ENCODE results near the gene MSLN. TPM values are rescaled to one million over a fixed set of nuclear protein-coding genes. Genes with fewer than 3 reads are reported as not detected.

MSLN gene
- total RNA-seq, 2 donors from 2014 or later, result 2.1 TPM; not detected in 1

GRCh38 chr16:769184-769784 is 8.8 kb downstream of the MSLN start:
- TF ChIP-seq, protein P1, sequence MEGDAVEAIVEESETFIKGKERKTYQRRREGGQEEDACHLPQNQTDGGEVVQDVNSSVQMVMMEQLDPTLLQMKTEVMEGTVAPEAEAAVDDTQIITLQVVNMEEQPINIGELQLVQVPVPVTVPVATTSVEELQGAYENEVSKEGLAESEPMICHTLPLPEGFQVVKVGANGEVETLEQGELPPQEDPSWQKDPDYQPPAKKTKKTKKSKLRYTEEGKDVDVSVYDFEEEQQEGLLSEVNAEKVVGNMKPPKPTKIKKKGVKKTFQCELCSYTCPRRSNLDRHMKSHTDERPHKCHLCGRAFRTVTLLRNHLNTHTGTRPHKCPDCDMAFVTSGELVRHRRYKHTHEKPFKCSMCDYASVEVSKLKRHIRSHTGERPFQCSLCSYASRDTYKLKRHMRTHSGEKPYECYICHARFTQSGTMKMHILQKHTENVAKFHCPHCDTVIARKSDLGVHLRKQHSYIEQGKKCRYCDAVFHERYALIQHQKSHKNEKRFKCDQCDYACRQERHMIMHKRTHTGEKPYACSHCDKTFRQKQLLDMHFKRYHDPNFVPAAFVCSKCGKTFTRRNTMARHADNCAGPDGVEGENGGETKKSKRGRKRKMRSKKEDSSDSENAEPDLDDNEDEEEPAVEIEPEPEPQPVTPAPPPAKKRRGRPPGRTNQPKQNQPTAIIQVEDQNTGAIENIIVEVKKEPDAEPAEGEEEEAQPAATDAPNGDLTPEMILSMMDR (IDR thresholded peaks at IDR 0.05), result no peak
- no peak for TF ChIP-seq POLR2A (IDR thresholded peaks at IDR 0.05)
- no peak for DNase-seq
- Histone ChIP-seq H3K9me3 (no peaks in the 10 kb centered on the region), H3K27ac (no peak overlapping the region), H3K27me3 (no peaks in the 10 kb centered on the region), H3K4me1 (no peaks in the 10 kb centered on the region), H3K36me3 (replicated peaks in 1 of 2; ENCODE audit: insufficient read depth in 1 of 2, low read depth in 2 of 2) (no peaks in the 10 kb centered on the region), H3K4me3 (no peak overlapping the region)
- intact Hi-C loops (cut with DNase I), result no loop called here
- ATAC-seq, result no peak
- WGBS, 2 donors, result 73 to 90% methylated on average over 2 to 12 of the region's 20 CpGs

GRCh38 chr16:769934-770333 is 9.4 kb downstream of the MSLN start:
- Histone ChIP-seq H3K36me3 (replicated peaks in 1 of 2; ENCODE audit: insufficient read depth in 1 of 2, low read depth in 2 of 2) (no peaks in the 10 kb centered on the region), H3K4me1 (no peaks in the 10 kb centered on the region), H3K4me3 (no peak overlapping the region), H3K27me3 (no peaks in the 10 kb centered on the region), H3K9me3 (no peaks in the 10 kb centered on the region), H3K27ac (no peak overlapping the region)
- ATAC-seq (no peak), DNase-seq (no peak)
- TF ChIP-seq, protein P1 (IDR thresholded peaks at IDR 0.05), result no peak
- no peak for TF ChIP-seq POLR2A (IDR thresholded peaks at IDR 0.05)
- intact Hi-C loops (cut with DNase I), result no loop called here
- 65% methylated on average over 18 of the region's 19 CpGs; no CpG with 5 or more reads in 1 of the 2 donors for WGBS, 2 donors

DNA sequence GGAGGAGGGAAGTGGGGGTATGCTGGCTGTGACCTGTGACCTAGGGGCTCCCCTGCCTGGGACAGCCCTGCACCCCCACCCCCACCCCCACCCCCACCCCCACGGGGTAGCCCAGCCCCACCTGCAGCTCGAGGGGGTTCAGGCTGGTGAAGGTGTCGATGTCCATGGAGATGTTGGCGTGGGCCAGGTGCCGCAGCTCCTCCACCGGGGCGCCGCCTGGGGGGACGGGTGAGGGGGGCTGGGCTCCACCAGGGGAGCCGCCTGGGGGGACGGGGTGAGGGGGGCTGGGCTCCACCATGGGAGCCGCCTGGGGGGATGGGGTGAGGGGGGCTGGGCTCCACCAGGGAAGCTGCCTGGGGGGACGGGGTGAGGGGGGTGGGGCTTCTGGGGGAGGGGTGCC is 9.9 kb downstream of the MSLN start:
- WGBS, 2 donors, result 50 to 60% methylated on average over 2 of the region's 13 CpGs
- TF ChIP-seq POLR2A (IDR thresholded peaks at IDR 0.05), result no peak
- TF ChIP-seq, protein P1 (IDR thresholded peaks at IDR 0.05), result no peak
- intact Hi-C loops (cut with DNase I), result no loop called here
- ATAC-seq, result no peak
- Histone ChIP-seq H3K9me3 (no peaks in the 10 kb centered on the region), H3K4me3 (no peak overlapping the region), H3K4me1 (no peaks in the 10 kb centered on the region), H3K27ac (no peak overlapping the region), H3K36me3 (replicated peaks in 1 of 2; ENCODE audit: insufficient read depth in 1 of 2, low read depth in 2 of 2) (no peaks in the 10 kb centered on the region), H3K27me3 (no peaks in the 10 kb centered on the region)
- no peak for DNase-seq

- intact Hi-C loops (cut with DNase I), result no loop called here
- Histone ChIP-seq H3K9me3 (no peaks in the 10 kb centered on the region), H3K4me3 (no peak overlapping the region), H3K4me1 (no peaks in the 10 kb centered on the region), H3K36me3 (replicated peaks in 1 of 2; ENCODE audit: insufficient read depth in 1 of 2, low read depth in 2 of 2) (no peaks in the 10 kb centered on the region), H3K27ac (no peak overlapping the region), H3K27me3 (no peaks in the 10 kb centered on the region)
- no peak for DNase-seq
- WGBS, 2 donors, result 65 to 79% methylated on average over 6 to 14 of the region's 18 CpGs
- ATAC-seq, result no peak
- TF ChIP-seq, protein P1 (IDR thresholded peaks at IDR 0.05), result no peak
- TF ChIP-seq POLR2A (IDR thresholded peaks at IDR 0.05), result no peak
Measured at GRCh38 chr16:772959-773358, 12.4 kb downstream of the MSLN start.
